ENCODE measurements around the gene CPSF4L.

DNA sequence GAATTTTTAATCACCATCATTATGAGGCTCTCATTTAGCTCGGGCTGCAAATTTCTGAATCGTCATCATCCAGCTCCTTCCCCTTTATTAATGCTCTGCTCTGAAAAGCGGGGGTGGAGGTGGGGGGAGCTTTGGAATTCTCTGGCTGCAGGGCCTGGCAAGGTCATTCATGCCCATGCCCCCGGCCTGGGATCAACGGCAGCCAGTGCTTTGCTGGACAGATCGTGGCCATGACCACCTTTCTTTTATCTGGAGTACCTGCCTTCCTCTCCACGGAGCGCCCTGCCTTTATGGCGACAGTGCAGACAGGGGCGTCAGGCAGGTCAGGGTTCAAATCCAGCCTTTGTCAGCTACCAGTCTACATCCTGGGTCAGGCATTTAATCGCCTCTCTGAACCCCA is 5.1 kb upstream of the CPSF4L start:
- TF ChIP-seq, protein P1, sequence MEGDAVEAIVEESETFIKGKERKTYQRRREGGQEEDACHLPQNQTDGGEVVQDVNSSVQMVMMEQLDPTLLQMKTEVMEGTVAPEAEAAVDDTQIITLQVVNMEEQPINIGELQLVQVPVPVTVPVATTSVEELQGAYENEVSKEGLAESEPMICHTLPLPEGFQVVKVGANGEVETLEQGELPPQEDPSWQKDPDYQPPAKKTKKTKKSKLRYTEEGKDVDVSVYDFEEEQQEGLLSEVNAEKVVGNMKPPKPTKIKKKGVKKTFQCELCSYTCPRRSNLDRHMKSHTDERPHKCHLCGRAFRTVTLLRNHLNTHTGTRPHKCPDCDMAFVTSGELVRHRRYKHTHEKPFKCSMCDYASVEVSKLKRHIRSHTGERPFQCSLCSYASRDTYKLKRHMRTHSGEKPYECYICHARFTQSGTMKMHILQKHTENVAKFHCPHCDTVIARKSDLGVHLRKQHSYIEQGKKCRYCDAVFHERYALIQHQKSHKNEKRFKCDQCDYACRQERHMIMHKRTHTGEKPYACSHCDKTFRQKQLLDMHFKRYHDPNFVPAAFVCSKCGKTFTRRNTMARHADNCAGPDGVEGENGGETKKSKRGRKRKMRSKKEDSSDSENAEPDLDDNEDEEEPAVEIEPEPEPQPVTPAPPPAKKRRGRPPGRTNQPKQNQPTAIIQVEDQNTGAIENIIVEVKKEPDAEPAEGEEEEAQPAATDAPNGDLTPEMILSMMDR (IDR thresholded peaks at IDR 0.05), result no peak
- no peak for TF ChIP-seq POLR2A (IDR thresholded peaks at IDR 0.05)

All from tibial nerve (tissue), 3 donors.